ENCODE data around the gene UNC5A. TPM values are rescaled to one million over a fixed set of nuclear protein-coding genes. Genes with fewer than 3 reads are reported as not detected.

The UNC5A gene
- polyA plus RNA-seq, 1 of the 3 experiments (the other 2 are of a cell fraction) = 0.46 TPM

DNA sequence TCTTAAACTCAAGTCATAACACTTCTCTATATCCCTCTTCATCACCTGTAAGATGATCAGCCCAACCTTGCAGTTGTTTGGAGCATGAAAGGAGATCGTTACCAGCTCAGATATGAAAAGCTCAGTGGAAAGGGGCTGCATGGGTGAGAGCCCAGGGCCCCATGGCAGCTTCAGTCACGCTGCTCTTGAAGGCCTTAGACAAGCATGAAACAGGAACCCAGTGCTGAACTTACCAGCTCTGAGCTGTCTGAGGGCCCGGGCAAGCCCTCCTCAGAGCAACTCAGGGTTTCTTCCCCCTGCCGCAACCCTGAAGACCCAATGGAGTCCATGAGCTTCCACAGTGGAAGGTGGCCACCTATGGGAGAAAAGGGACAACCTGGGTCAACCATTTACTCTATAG, 85.5 kb downstream of the UNC5A start (continued):
- TF ChIP-seq, protein P1, sequence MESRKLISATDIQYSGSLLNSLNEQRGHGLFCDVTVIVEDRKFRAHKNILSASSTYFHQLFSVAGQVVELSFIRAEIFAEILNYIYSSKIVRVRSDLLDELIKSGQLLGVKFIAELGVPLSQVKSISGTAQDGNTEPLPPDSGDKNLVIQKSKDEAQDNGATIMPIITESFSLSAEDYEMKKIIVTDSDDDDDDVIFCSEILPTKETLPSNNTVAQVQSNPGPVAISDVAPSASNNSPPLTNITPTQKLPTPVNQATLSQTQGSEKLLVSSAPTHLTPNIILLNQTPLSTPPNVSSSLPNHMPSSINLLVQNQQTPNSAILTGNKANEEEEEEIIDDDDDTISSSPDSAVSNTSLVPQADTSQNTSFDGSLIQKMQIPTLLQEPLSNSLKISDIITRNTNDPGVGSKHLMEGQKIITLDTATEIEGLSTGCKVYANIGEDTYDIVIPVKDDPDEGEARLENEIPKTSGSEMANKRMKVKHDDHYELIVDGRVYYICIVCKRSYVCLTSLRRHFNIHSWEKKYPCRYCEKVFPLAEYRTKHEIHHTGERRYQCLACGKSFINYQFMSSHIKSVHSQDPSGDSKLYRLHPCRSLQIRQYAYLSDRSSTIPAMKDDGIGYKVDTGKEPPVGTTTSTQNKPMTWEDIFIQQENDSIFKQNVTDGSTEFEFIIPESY (IDR thresholded peaks at IDR 0.05; ENCODE audit: borderline replicate concordance, low read depth) = no peak
- TF ChIP-seq, protein P2, sequence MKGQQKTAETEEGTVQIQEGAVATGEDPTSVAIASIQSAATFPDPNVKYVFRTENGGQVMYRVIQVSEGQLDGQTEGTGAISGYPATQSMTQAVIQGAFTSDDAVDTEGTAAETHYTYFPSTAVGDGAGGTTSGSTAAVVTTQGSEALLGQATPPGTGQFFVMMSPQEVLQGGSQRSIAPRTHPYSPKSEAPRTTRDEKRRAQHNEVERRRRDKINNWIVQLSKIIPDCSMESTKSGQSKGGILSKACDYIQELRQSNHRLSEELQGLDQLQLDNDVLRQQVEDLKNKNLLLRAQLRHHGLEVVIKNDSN (IDR thresholded peaks at IDR 0.05; ENCODE audit: borderline replicate concordance, low read depth) = no peak
- no peak for TF ChIP-seq NFIC (IDR thresholded peaks at IDR 0.05; ENCODE audit: borderline replicate concordance)

DNA sequence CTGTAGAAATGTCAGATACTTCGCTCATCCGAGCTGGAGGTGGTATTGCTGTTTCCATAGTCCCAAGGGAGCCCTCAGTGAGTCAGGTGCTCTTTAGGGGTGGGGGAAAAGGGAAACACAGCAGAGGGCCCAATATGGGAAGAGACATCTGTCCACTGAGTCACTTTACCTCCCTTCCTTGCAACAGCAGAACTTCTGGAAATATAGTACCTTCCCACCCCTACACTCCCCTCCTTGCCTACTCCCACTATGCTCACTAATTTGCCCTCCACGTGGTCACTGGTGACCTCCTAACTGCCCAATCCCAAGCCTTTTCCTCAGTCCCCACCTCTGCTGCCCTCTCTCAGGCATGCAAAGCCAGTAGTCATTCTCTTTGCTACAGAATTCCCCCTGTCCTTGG, 86.9 kb downstream of the UNC5A start:
- no peak overlapping the region for H3K4me3 ChIP-seq (ENCODE audit: low read depth in 2 of 2, low read length in 1 of 2)
- peaks cover 6% of the 10 kb centered on the region; the same call in 1 of the 2 replicates for H3K27me3 ChIP-seq (ENCODE audit: insufficient read depth)
- H3F3A ChIP-seq (replicated peaks; ENCODE audit: insufficient read depth) = no peaks in the 10 kb centered on the region
- H3K9ac ChIP-seq = no peak overlapping the region
- no peak overlapping the region for H2AFZ ChIP-seq (ENCODE audit: low read depth)
- no peaks in the 10 kb centered on the region for H3K9me2 ChIP-seq
- no peaks in the 10 kb centered on the region for H3K9me3 ChIP-seq
- POLR2A ChIA-PET = no interaction called here
- WGBS (ENCODE audit: low lambda C conversion rate) = 74% methylated on average over 3 of the region's 3 CpGs
- H4K20me1 ChIP-seq (ENCODE audit: insufficient read depth) = no peaks in the 10 kb centered on the region
- CTCF ChIA-PET = interaction anchor here (0.8 to 1.4 kb wide), 2 partner anchors 61 to 236 kb away, joined by 3 to 4 read pairs; no protein-coding TSS in a partner anchor
- TF ChIP-seq ELF1 (IDR thresholded peaks at IDR 0.05) (no peak), FOXM1 (IDR thresholded peaks at IDR 0.05; ENCODE audit: low read depth) (no peak), MXI1 (IDR thresholded peaks at IDR 0.05; ENCODE audit: low read depth, low read length) (no peak), MEF2A (IDR thresholded peaks at IDR 0.05; ENCODE audit: borderline replicate concordance, low read depth) (no peak), YY1 (IDR thresholded peaks at IDR 0.05; ENCODE audit: low read depth) (no peak), SIN3A (IDR thresholded peaks at IDR 0.05; ENCODE audit: borderline replicate concordance, low read depth, low read length) (no peak), TAF1 (IDR thresholded peaks at IDR 0.05; ENCODE audit: borderline replicate concordance, low read depth, low read length) (no peak), TEAD4 (IDR thresholded peaks at IDR 0.05; ENCODE audit: borderline replicate concordance, insufficient read depth) (no peak), NFIC (IDR thresholded peaks at IDR 0.05; ENCODE audit: borderline replicate concordance) (no peak), TCF12 (IDR thresholded peaks at IDR 0.05) (no peak)
- TF ChIP-seq, protein P3, sequence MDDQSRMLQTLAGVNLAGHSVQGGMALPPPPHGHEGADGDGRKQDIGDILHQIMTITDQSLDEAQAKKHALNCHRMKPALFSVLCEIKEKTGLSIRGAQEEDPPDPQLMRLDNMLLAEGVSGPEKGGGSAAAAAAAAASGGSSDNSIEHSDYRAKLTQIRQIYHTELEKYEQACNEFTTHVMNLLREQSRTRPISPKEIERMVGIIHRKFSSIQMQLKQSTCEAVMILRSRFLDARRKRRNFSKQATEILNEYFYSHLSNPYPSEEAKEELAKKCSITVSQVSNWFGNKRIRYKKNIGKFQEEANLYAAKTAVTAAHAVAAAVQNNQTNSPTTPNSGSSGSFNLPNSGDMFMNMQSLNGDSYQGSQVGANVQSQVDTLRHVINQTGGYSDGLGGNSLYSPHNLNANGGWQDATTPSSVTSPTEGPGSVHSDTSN (IDR thresholded peaks at IDR 0.05) = no peak
- H3K4me2 ChIP-seq = no peak overlapping the region
- no peak overlapping the region for H3K27ac ChIP-seq (ENCODE audit: low read depth in 2 of 2, low read length in 1 of 2)
- peaks cover 3 to 11% of the 10 kb centered on the region in 2 experiments for H3K36me3 ChIP-seq (replicated peaks in 1 of 2; ENCODE audit: control insufficient read depth in 1 of 2, insufficient read depth in 2 of 2, low read length in 1 of 2)
- H3K4me1 ChIP-seq (ENCODE audit: control insufficient read depth in 1 of 2, insufficient read depth in 2 of 2, low read depth in 1 of 2, low read length in 1 of 2) = peaks cover 0 to 17% of the 10 kb centered on the region in 2 experiments; a peak in 1 of 4 replicates
- no peak for DNase-seq
- no peaks in the 10 kb centered on the region for H3K79me2 ChIP-seq (ENCODE audit: insufficient read depth)
